Renal pelvis (tissue), 4 donors: Measurements from ENCODE around the gene SLC9A5. TPM values are rescaled to one million over a fixed set of nuclear protein-coding genes. Genes with fewer than 3 reads are reported as not detected.
A peak's percentile ranks its signal among the peaks of the same experiment; 100 is the strongest.

Experiments used
- DNase-seq: peaks from one replicate; pipeline ENCODE4 v3.0.0-alpha.2; 2013
- polyA plus RNA-seq, 3 donors: library from polyadenylated mRNA; unstranded; fragments of 120-200 nt; gene quantifications; one replicate each; pipeline ENCODE4 v1.2.1, GENCODE V29; 2013; ENCODE audit not compliant: insufficient read length in 3 of 3

SLC9A5 gene
- polyA plus RNA-seq, 3 donors = 2.7 to 6.3 (median 5.6) TPM

DNA sequence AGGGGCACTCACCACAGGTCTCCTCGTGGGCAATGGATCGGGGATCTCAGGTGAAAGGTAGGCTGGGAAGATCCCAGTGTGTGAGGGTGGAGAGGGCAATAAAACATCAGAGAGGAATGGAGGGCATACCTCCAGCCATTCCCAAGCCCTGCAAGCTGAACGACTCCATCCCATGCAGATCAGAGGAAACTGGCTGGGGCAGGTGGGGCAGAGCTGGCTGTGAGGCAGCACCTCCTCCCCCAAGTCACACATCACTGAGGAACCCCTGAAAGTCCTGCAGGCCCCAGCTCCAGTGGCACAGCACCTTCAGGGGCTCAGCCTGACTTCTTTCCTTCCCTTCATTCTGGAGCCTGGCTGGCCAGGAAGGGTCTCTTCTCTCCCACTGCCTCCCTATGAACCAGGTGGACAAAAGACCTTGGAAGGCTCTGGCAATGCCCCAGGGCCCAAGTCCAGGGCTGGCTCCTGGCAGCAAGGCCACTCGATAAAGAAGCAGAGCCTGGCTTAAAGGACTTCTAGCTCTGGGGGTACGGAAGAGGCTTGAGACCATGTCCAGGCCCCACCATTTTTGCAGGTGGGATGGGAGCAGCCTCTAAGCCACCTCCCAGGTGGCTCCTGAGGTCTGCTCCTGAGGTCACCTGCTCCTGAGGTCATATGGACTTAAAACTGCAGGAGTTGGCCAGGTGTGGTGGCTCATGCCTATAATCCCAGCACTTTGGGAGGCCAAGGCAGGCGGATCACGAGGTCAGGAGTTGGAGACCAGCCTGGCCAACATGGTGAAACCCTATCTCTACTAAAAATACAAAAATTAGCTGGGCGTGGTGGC is 35.4 kb upstream of the SLC9A5 start:
- no peak for DNase-seq

DNA sequence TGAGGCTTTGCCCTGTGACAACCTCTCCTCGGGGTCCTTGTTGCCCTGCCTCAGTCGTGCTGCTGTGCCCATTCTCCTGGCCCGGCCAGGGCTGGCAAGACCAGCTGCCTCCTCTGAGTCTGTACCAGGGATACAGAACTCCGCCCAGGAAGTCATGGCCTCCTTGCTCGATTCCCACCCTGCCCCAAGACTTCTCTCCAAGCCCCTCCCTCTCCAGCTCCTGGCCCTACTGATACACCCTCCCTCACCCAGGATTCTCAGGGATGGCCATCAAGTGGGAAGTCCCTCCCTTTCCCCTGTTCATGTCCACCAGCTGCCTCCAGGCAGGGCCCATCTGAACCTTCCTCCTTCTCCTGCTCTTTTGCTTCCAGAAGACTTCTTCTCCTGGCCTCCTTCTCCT is 33.1 kb upstream of the SLC9A5 start:
- no peak for DNase-seq

DNA sequence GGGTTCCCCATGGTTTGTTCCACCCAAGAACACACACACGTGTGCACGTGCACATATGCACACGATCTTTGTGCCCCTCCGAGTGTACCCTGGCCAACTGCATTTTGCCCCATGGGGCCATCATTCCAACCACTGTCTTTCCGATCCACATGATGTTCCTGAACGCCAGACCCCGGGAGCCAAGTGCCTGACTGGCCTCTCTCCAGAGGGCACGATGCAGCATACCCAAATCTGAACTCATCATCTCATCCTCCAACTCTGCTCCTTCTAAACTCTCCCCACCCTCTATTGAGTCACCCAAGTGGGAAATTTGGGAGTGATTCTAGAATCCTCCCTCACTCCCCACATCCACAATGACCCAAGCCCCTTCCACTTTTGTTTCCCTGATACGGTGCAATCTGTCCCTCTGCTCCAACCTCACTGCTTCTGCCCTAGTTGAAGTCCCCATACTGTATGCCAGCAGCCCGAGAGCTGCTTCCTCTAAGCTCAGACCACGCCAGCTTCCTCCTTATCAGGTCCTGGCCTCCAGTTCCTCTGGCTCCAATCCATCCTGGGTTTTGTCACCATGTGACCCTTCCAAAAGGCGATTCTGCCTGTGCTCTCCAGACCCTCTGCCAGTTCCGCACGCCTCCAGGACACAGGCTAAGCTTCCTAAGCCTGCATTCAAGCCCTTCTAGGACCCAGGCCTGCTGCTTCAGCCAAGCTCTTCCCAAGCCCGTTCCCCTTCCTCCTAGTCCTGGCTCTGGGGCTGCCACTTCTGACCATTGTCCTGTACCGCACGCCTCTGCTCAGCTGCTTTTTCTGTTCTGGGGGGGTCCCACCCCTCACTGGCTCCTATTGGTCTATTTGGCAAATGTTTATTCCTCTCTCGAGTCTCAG is 31.9 kb upstream of the SLC9A5 start:
- no peak for DNase-seq

DNA sequence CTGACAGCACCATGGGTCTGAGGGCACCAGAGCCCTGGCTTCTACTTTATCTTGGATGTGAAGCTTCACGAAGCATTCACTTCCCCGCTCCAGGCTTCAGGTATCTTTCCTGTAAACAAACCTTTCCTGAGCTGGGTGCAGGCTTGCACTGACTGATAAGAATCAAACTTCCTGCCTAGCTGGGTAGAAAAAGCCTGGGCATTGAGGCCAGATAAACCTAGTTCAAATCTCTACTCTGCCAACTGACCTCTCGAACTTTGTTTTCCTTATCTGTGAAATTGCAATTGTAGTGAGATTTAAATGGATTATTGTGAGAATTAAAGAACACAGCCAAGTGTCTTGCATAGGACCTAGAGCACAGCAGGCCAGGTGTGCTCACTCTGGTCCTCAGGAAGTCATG is 24.8 kb upstream of the SLC9A5 start:
- DNase-seq = no peak

DNA sequence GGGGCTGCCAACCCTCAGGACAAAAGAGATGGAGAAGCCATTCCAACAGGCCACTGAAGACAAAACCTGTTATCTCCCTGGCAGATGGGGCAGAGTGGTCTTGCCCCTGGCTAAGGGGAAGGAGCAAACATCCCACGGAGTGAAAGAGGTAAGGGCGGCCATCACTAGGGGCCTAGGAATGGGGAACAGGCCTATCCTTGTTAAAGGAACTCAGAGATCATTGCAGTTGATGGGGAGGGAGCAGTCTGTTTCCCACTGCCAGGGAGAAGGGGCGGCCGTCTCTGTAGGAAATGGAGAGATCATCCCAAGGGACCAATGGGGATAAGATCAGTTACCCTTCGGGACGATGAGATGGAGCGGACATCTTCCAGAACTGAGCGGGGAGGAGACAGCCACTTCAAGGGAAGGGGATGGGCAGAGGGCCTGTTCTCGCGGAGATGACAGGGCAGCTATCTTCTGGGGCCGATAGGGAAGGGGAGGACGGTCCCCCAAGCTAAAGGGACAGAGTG is 22.4 kb upstream of the SLC9A5 start:
- no peak for DNase-seq

DNA sequence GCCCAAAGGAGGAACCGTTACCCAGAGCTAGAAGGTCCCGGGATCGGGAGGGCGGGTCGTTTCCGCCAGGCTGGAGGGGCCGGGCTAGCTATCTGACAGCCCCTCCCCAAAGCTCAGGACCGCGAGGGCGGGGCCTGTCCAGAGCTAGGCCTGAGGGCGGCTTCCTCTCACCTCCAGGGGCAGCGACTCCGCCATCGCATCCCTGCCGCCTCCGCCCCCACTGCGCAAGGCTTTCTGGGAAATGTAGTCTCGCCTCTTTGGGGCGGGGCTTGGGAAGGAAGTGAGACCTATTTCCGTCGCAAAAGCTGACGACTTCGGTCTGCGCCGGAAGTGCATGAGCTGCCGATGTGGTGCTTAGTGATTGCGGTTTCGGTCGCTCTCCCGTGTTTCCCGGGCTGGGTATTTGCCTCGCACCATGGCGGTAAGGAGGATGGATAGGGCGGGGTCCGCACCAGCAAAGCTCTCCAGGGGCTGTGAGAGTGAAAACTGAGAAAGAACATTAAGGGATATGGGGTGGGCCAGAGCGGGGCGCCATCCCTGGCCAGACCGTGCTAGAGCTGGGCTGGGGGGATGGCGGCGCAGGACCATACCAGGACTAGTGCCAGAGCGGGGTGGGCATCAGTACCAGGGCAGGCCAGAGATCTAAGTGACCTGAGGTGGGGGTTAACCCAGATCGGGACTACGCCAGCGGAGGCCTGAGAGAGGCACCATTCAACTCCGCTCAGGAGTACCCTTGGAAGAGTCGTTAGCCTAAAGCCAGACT is 21.8 kb upstream of the SLC9A5 start, which contains the start of gene TMEM208:
Gene TMEM208 (plus strand): TSS at position 327 of the 763 bp plus-strand sequence. CDS start 89 bp downstream, at position 416.
- peak; percentile 99 for DNase-seq

DNA sequence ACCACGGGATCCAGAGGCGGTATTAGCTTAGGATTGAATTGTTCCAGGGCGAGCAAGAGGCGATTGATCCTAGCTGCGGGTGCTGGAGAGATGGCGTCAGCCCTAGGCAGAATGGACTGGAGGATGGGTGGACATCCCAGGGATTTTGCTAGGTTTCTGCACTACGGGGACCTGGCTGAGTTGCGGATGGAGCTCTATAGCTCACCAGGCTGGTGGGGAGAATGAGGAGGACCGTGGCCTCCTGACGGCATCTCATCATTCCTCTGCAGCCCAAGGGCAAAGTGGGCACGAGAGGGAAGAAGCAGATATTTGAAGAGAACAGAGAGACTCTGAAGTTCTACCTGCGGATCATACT is 21.2 kb upstream of the SLC9A5 start:
- no peak for DNase-seq

DNA sequence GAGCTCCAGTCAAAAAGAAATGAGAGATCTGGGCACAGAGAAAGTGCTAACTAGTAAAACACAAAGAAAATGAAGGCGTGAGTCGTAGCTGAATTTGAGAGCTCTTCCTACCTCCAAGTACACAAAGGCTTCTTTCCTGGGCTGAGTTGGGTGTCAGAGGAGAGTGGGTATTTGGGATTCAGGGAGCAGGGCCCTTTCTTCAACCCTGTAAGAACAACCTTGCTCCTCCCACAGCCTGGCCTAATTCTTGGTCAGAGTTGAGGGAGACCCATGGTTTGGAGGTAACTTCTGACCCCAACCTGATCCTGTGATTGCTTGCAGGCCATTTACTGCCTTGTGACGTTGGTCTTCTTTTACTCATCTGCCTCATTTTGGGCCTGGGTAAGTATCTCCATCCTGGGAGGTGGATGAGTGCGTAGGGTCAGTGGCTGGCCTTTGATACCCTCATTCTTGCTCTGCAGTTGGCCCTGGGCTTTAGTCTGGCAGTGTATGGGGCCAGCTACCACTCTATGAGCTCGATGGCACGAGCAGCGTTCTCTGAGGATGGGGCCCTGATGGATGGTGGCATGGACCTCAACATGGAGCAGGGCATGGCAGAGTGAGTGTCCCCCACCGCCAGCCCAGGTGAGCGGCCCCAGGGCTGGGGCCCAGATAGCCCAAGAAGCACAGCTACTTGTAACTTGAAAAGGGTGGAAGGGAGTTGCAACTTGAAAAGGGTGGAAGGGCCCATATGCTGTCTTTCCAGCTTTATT is 20.6 kb upstream of the SLC9A5 start:
- no peak for DNase-seq

DNA sequence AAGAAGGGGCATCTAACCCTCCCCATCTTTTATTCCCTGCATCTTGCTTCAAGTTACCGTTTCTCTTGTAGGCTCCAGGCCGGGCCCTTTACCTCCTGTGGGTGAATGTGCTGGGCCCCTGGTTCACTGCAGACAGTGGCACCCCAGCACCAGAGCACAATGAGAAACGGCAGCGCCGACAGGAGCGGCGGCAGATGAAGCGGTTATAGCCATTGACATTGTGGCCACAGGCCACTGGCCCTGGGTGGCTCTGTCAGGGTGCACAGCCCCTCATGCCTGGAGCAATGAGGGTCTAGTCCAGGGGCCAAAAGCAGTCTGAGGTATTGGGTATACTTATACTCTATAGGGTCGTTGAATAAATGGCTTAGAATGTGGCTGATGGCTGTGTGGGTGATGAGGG is 19.9 kb upstream of the SLC9A5 start:
- no peak for DNase-seq

DNA sequence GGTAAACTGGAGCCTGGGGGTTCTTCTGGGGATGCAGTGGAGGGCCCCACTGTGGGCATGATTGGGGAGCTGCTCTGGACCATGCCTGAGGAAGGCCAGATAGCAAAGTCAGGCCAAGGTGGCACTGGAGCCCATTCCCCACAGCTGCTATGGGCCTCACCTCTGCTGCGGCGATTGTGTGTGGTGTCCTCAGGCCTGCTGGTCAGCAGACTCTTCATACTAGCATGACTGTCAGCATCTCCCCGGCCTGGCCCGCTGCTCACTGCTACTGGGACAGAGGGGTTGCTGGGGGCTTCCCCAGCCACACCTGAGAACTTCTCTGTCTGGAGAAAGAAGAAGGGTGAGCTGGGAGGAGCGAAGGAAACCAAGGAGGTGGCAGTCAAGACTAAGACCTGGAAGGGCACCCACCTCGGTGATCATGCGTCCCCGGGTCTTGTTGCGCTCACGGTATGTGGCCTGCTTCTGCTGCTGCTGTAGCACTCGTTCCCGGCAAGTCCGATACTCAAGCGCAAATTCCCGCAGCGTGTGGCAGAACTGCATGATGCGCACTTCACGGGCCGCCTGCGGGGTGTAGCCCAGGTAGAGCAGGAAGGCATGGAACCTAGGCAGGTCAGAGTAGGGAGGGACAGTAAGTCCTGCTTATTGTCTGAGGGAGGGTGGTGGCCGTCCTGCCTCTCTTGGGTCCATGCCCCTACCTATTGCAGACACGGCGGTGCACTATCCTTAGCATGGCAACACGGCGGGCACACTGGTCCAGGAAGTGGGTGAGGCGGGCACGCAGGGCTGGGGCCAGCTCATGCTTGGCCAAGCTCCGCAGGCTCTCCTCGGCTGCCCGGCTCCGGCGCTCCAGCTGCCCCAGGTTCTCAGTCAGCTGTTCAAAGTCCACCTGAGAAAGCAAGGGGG is 18.6 kb upstream of the SLC9A5 start:
- no peak for DNase-seq

DNA sequence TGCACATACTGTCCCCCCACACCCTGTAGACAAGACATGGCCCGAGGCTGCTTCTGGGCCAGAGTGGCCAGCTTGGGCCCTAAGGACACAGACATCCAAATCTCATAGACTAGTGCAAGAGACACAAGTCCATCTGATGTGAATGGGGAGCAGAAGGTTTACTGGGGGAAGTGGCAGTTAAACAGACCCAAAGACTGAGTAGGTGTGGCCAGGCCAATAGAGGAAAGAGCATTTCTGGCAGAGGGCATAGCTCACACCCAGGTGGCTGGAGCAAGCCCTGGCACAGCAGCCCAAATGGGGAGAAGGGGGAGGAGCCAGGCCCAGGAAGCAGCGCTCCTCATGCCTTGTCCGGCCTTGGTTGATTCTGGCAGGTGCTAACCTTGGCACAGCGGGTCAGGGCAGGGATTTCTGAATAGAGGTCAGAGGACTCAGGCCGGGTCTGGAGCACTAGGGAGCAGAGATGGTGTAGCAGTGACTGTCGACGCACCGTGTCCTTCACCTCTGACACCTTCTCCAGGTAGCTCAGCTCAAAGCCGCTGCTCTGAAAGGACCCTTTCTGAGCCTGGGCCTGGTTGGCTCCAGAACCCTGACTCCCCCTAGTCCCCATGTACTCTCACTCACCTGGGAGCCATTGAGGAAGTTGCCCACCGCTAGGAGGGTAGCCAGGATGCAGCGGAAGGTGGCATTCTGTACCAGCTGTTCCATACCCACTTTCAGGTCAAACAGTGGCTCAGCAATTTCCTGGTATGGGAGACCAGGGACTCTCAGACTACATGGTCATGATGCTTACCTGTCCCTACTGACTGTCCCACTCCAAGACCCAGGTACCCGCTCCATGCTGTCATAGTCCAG is 17.7 kb upstream of the SLC9A5 start:
- no peak for DNase-seq

DNA sequence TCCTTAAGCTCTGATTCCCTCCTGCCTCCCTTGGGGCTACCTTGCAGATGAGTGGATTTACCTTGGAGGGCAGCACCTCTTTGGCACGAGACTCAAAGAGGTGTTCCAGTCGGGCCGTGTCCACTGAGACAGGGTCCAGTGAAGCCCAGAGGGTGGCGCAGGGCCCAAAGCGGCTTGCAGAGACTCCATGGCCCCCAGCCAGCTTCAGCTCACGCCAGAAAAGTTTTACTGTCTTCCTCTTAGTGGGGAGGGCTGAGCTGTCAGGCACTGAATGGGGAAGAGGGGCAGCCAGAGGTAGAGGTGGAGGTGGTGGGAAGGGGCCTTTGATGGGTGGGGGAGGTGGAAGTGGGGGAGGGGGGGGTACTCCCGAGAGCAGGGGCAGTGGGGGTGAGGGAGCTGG is 15.2 kb upstream of the SLC9A5 start:
- no peak for DNase-seq

DNA sequence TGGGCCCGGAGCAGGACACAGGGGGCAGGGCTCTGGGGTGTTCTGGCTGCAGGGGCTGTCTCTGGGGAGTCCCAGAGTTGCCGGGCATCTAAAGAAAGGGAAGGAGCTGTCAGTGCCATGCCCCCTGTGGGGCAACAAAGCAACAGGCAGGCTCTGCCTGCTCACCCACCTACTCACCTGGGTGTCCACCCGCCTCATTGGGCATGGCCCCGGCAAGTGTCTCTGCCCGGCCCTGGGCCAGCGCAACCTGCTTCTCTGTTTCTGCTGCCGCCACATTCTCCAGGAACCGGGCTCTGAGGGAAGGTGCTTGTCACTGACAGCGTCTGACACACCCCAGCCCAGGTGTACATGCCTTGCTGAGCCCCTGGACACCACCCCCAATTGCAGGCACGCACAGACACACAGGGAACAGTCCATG is 14.6 kb upstream of the SLC9A5 start:
- no peak for DNase-seq

DNA sequence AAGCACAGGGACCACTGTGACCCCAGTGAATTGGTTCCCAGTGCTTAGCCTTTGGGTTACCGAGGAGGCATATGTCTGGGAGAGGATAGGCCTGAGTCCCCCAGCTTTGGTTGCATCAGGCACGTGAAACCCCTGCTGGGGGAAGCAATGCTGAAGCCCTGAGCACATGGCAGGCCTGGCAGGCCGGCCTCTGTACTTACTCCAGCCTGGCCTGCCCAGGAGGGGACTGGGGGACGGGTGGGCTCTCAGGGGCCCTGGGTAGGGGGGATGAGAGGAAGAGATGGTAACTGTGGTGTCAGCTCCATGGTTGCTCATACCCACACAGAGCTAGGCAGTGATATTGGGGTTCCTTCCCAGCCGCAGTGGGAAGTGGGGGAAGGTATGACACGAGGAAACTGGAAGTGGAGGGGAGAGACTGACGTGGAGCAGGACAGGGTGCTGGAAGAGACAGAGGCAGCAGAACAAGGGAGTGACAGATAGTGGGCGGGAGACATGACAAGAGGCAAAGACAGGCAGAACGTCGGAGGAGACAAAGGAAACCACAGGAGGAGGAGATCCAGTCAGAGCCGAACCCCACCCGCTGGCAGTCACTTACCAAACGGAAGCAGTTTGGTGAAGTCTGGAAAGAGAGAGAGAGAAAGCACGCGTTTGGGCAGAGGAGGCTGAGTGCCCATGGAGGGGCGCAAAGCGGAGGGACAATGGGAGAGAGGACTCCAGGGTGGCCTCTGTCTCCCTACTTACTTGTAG is 12.8 kb upstream of the SLC9A5 start:
- DNase-seq = no peak

DNA sequence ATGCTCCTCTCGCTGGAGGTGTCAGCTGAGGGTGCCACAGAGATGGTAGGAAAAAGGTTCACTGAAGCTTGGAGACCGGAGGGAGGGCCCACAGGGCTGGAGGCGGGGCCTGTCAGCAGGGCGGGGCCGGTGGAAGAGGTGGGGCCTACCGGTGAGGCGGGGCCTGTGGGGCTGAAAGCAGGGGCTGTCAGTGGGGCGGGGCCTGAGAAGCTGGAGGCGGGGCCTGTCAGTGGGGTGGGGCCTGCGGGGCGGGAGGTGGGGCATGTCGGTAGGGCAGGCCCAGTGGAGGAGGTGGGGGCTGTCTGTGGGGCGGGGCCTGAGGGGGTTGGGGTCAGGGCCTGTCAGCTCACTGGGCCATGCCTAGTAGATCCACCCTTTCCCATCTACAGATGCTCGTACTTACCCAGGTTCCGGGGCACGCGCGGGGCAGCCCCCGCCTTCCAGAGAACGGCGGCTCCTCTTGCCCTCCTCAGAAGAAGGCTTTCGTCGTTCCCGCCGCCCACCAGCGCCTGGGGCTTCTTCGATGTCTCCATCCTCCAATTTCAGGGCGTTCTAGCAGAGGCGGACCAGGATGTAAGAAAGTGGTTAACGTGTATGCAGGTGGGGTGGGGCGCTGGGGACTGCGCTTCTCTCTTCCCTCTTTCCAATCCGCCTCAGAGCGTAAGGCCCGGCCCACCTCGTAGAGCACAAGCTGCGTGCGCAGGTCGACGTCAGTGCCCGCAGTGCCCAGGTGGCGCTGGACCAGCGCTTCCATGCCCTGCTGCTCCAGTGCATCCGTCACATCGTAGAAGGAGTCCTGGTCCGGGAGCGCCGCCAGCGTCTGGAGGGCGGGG is 12.0 kb upstream of the SLC9A5 start:
- DNase-seq = no peak

DNA sequence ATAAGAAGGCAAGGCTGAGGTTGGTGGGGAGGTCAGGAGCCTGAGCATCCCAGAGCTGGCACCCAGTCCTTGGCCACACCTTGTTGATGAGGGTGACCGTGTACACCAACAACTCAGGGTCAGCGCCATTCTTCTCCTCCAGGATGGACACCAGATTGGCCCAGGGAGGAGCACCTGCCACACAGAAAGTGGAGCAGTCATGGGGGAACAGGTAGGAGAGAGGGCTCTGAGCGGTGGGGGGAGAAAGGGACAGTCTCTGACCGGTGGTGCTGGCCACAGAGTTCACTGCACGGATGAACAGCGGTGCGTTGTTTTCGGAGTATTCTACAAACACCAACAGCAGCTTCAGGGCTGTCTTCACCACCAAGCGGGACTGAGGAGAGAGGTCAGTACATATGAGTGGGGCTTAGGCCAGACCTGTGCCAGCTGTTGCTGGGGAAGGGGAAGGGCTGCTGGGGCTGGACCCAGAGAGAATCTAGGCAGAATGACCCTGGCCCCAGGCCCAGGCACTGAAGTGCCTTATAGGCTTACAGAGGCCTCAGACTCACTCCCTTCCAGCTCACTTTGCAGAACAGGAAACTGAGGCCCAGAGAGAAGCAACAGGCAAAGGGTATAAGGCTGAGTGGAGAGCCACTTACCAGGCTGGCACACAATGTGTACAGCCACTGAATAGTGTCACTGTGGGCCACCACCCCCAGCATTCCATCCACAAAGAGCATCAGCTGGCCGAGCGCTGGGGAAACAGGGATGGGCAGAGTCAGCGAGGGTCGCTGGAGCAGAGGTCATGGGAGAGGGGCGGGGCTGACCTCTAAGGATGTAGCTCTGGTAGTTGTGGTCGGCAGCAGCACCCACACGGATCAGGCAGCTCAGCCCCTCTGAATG is 11.1 kb upstream of the SLC9A5 start:
- no peak for DNase-seq

DNA sequence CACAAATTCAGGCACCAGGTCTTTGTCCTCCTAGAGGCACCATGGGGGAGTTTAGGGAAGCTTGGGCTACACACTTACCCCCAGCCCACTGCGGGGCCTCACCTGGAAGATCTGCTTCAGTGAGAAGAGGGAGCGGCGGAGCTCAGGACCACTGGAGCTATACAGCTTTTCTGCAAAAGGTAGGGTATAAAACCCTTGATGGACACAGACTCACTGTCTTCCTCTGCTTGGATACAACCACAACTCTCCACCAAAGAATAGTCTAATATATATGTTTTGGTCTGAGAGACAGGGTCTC is 10.6 kb upstream of the SLC9A5 start:
- DNase-seq = no peak
